CD14-positive monocyte (primary cell): ENCODE results near the gene E2F2. TPM values are rescaled to one million over a fixed set of nuclear protein-coding genes. Genes with fewer than 3 reads are reported as not detected.

Experiments used
- DNase-seq, 3 donors: peaks; one replicate each; pipeline ENCODE4 v3.0.0-alpha.2; 2011 to 2022
- H2AFZ ChIP-seq: 2 replicates; pipeline ENCODE4 v1.6.0; 2012; ENCODE audit warnings: mild to moderate bottlenecking, low read depth, low read length, inconsistent platforms; ENCODE audit not compliant: insufficient read depth, poor library complexity, severe bottlenecking
- H3K27ac ChIP-seq, 2 donors: 1 replicate in 1 of 2; 2 replicates in 1 of 2; pipeline ENCODE4 v1.5.1; 2012 to 2013; ENCODE audit warnings: low read length in 2 of 2, control low read depth in 1 of 2, inconsistent platforms in 1 of 2, low read depth in 1 of 2, mild to moderate bottlenecking in 1 of 2
- H3K27me3 ChIP-seq, 2 donors: one replicate each; pipeline versions ENCODE4 v1.6.0 to v1.6.1; 2011 to 2013; ENCODE audit warnings: low read length in 2 of 2; ENCODE audit not compliant: control insufficient read depth in 2 of 2, insufficient read depth in 2 of 2
- H3K36me3 ChIP-seq, 2 donors: replicated peaks in 1 of 2; 1 replicate in 1 of 2; 2 replicates in 1 of 2; pipeline versions ENCODE4 v1.5.1 to v1.6.1; 2012 to 2013; ENCODE audit warnings: low read length in 2 of 2, control low read depth in 1 of 2, inconsistent platforms in 1 of 2, mild to moderate bottlenecking in 1 of 2; ENCODE audit not compliant: insufficient read depth in 2 of 2, control insufficient read depth in 1 of 2
- H3K4me1 ChIP-seq, 2 donors: 1 replicate in 1 of 2; 2 replicates in 1 of 2; pipeline versions ENCODE4 v1.5.1 to v1.6.1; 2012 to 2013; ENCODE audit warnings: low read length in 2 of 2, control low read depth in 1 of 2, inconsistent platforms in 1 of 2, mild to moderate bottlenecking in 1 of 2, moderate library complexity in 1 of 2; ENCODE audit not compliant: insufficient read depth in 2 of 2, control insufficient read depth in 1 of 2
- H3K4me2 ChIP-seq: replicated peaks from 2 replicates; pipeline ENCODE3; 2012; ENCODE audit warnings: low read length, moderate library complexity, mild to moderate bottlenecking; ENCODE audit not compliant: poor library complexity, severe bottlenecking; ENCODE audit errors: extremely low read depth
- H3K4me3 ChIP-seq, 3 experiments: fragments of 200-600 bp in 1 of 3; sonication (generic) in 1 of 3; replicated peaks in 1 of 3; 1 replicate in 2 of 3; 2 replicates in 1 of 3; pipeline ENCODE4 v1.5.1; 2011 to 2013; ENCODE audit warnings: low read length in 3 of 3, mild to moderate bottlenecking in 3 of 3, control low read depth in 2 of 3, low read depth in 2 of 3, inconsistent platforms in 1 of 3, moderate library complexity in 1 of 3
- H3K79me2 ChIP-seq: 2 replicates; pipeline ENCODE4 v1.6.0; 2012; ENCODE audit warnings: mild to moderate bottlenecking, control low read depth, inconsistent platforms, low read length, moderate library complexity; ENCODE audit not compliant: insufficient read depth
- H3K9ac ChIP-seq: 2 replicates; pipeline ENCODE4 v1.6.0; 2017; ENCODE audit warnings: low read length, mild to moderate bottlenecking; ENCODE audit not compliant: insufficient read depth, poor library complexity, severe bottlenecking
- H3K9me3 ChIP-seq, 2 donors: replicated peaks in 1 of 2; 1 replicate in 1 of 2; 2 replicates in 1 of 2; pipeline versions ENCODE4 v1.5.1 to v1.6.1; 2012 to 2013; ENCODE audit warnings: low read length in 2 of 2, control low read depth in 1 of 2; ENCODE audit not compliant: control insufficient read depth in 1 of 2, insufficient read depth in 1 of 2
- H4K20me1 ChIP-seq: 2 replicates; pipeline ENCODE4 v1.6.0; 2012; ENCODE audit warnings: mild to moderate bottlenecking, low read length, control low read depth, moderate library complexity; ENCODE audit not compliant: insufficient read depth
- H3K27ac Mint-ChIP-seq, 7 donors: one replicate each; pipeline ENCODE4 v1.8.0; 2020; ENCODE audit warnings: mild to moderate bottlenecking in 7 of 7, mixed read lengths in 7 of 7, moderate library complexity in 6 of 7, inconsistent platforms in 2 of 7
- H3K27me3 Mint-ChIP-seq, 3 donors: one replicate each; pipeline ENCODE4 v1.8.0; 2021 to 2022; ENCODE audit warnings: low read depth in 3 of 3, mild to moderate bottlenecking in 3 of 3, mixed read lengths in 3 of 3, moderate library complexity in 3 of 3, inconsistent platforms in 1 of 3
- H3K36me3 Mint-ChIP-seq, 2 donors: one replicate each; pipeline ENCODE4 v1.8.0; 2020; ENCODE audit warnings: mixed read lengths in 2 of 2, inconsistent platforms in 1 of 2, mild to moderate bottlenecking in 1 of 2
- H3K4me1 Mint-ChIP-seq: one replicate; pipeline ENCODE4 v1.8.0; 2020; ENCODE audit warnings: mild to moderate bottlenecking, mixed read lengths
- H3K4me3 Mint-ChIP-seq, 2 donors: one replicate each; pipeline ENCODE4 v1.8.0; 2020; ENCODE audit warnings: mild to moderate bottlenecking in 2 of 2, mixed read lengths in 2 of 2, moderate library complexity in 1 of 2
- H3K9me3 Mint-ChIP-seq, 7 donors: one replicate each; pipeline ENCODE4 v1.8.0; 2020 to 2022; ENCODE audit warnings: mixed read lengths in 7 of 7, mild to moderate bottlenecking in 6 of 7, moderate library complexity in 6 of 7, inconsistent platforms in 2 of 7
- CTCF ChIP-seq: fragments of 200-600 bp; IDR thresholded peaks from one replicate; pipeline ENCODE4 v1.8.0; 2022; ENCODE audit warnings: antibody characterized with exemption, mild to moderate bottlenecking
- WGBS: methylation state at CpG from one replicate; pipeline ENCODE4 v1.1.5; 2013; ENCODE audit warnings: missing lambda C conversion rate; ENCODE audit not compliant: insufficient coverage; 5-methylcytosine and 5-hydroxymethylcytosine counted together
- intact Hi-C, 2 donors: fragments of 100-400 bp; cut with micrococcal nuclease; formaldehyde crosslinking; loops; one replicate each; pipeline versions ENCODE4 v1.15.0 to v1.15.1; 2023
- polyA plus RNA-seq, 3 donors: library from polyadenylated mRNA; depleted of rRNA in 1 of 3; unstranded in 2 of 3; stranded (reverse) in 1 of 3; fragments of 300-500 nt in 2 of 3; fragments of >200 nt in 1 of 3; fragmentation: Illumina TruSeq in 2 of 3; gene quantifications; 1 replicate in 2 of 3; 2 replicates in 1 of 3; pipeline ENCODE4 v1.2.3, GENCODE V29; 2012 to 2021

The E2F2 gene
- polyA plus RNA-seq, 3 donors: 0.24 to 4.7 (median 1.8) TPM

- Histone ChIP-seq H3K9ac (no peak overlapping the region), H3K4me3 (no peak overlapping the region), H3K27ac (peak overlapping the region in 1 of 2 donors; percentile 61), H3K79me2 (no peaks in the 10 kb centered on the region), H3K36me3 (no peaks in the 10 kb centered on the region), H3K4me1 (peaks cover 38 to 50% of the 10 kb centered on the region in 2 donors), H3K9me3 (no peaks in the 10 kb centered on the region), H2AFZ (peak overlapping the region; percentile 16), H3K4me2 (no peak overlapping the region), H3K27me3 (no peaks in the 10 kb centered on the region), H4K20me1 (no peaks in the 10 kb centered on the region)
- Mint-ChIP-seq H3K4me3 (peak overlapping the region in 1 of 2 donors; percentile 6), H3K4me1 (peaks cover 34% of the 10 kb centered on the region), H3K27me3 (peaks cover 0 to 9% (median 4%) of the 10 kb centered on the region in 3 donors), H3K27ac (peak overlapping the region in 6 of 7 donors; percentile 73 to 90 (median 86)), H3K9me3 (no peaks in the 10 kb centered on the region), H3K36me3 (no peaks in the 10 kb centered on the region)
- WGBS: 3% methylated on average over 5 of the region's 16 CpGs
- intact Hi-C loops: loop anchor here (1.0 to 2.0 kb wide), 2 partner anchors 42 to 43 kb away; no protein-coding TSS in a partner anchor
- TF ChIP-seq CTCF: peak; percentile 90
- peak; percentile 95 to 99 (median 97) for DNase-seq
These were observed 8.7 kb upstream of the E2F2 start for GRCh38 chr1:23539698-23540266.

GRCh38 chr1:23537296-23537973 is 6.4 kb upstream of the E2F2 start:
- Mint-ChIP-seq H3K9me3 (no peaks in the 10 kb centered on the region), H3K4me1 (peaks cover 58% of the 10 kb centered on the region), H3K36me3 (no peaks in the 10 kb centered on the region), H3K27me3 (peaks cover 0 to 12% (median 3%) of the 10 kb centered on the region in 3 donors), H3K4me3 (no peak overlapping the region), H3K27ac (peak overlapping the region; percentile 85 to 94 (median 88))
- Histone ChIP-seq H3K36me3 (no peaks in the 10 kb centered on the region), H3K9ac (no peak overlapping the region), H3K9me3 (no peaks in the 10 kb centered on the region), H3K27me3 (no peaks in the 10 kb centered on the region), H3K79me2 (no peaks in the 10 kb centered on the region), H3K4me1 (peaks cover 61 to 74% of the 10 kb centered on the region in 2 donors), H3K4me2 (no peak overlapping the region), H4K20me1 (no peaks in the 10 kb centered on the region), H3K27ac (peak overlapping the region; percentile 68 to 85), H2AFZ (no peak overlapping the region), H3K4me3 (peak overlapping the region in 1 of 3 experiments; percentile 20)
- 84% methylated on average over 5 of the region's 9 CpGs for WGBS
- peak; percentile 57 to 79 (median 79) for DNase-seq
- no peak for TF ChIP-seq CTCF
- intact Hi-C loops: no loop called here
